Midbrain (tissue), 1 donor: ENCODE data around the gene AMPD3.

Experiments used
- DNase-seq: peaks from one replicate; lab custom pipeline; 2025; lab: John Stamatoyannopoulos, UW

Gene AMPD3

GRCh38 chr11:10438458-10438857 is 16.6 kb upstream of the AMPD3 start:
- DNase-seq = no peak

GRCh38 chr11:10439351-10439750 is 15.7 kb upstream of the AMPD3 start:
- DNase-seq = no peak

- no peak for DNase-seq
Measured at GRCh38 chr11:10439924-10440323, 15.1 kb upstream of the AMPD3 start.

GRCh38 chr11:10440401-10440800 is 14.7 kb upstream of the AMPD3 start:
- DNase-seq = no peak

- no peak for DNase-seq
Measured at GRCh38 chr11:10441091-10441490, 14.0 kb upstream of the AMPD3 start.

GRCh38 chr11:10441652-10442503 is 13.2 kb upstream of the AMPD3 start:
- DNase-seq = no peak

GRCh38 chr11:10443152-10443551 is 11.9 kb upstream of the AMPD3 start:
- no peak for DNase-seq

GRCh38 chr11:10443721-10444235 is 11.3 kb upstream of the AMPD3 start:
- DNase-seq = no peak

- DNase-seq = no peak
Measured at GRCh38 chr11:10444725-10445315, 10.2 kb upstream of the AMPD3 start.

GRCh38 chr11:10447445-10447844 is 7.6 kb upstream of the AMPD3 start:
- DNase-seq = no peak

- peak; percentile 45 for DNase-seq
Measured at GRCh38 chr11:10450462-10451425, 4.3 kb upstream of the AMPD3 start.

- DNase-seq = peak; percentile 51
Measured at GRCh38 chr11:10451426-10452116, 3.5 kb upstream of the AMPD3 start.

GRCh38 chr11:10452211-10452767 is 2.8 kb upstream of the AMPD3 start:
- DNase-seq = peak; percentile 74

GRCh38 chr11:10453261-10453660 is 1.8 kb upstream of the AMPD3 start:
- no peak for DNase-seq

GRCh38 chr11:10455637-10456487 is 798 bp downstream of the AMPD3 start:
- peak; percentile 56 for DNase-seq

- no peak for DNase-seq
Measured at GRCh38 chr11:10456519-10456918, 1.5 kb downstream of the AMPD3 start.

GRCh38 chr11:10457901-10458300 is 2.8 kb downstream of the AMPD3 start:
- DNase-seq = no peak

- peak; percentile 20 for DNase-seq
Measured at GRCh38 chr11:10459029-10459970, 4.2 kb downstream of the AMPD3 start.
